GM18517 (cell line): Measurements from ENCODE around the gene SLC30A9.

Experiments
- ATAC-seq: cut with Tn5 transposase; IDR thresholded peaks from one replicate; pipeline ENCODE4 v1.9.1; 2021; ENCODE audit warnings: mild to moderate bottlenecking, moderate library complexity; ENCODE audit not compliant: unreplicated experiment

The SLC30A9 gene

GRCh38 chr4:41990365-41991111 is at the start of gene SLC30A9:
TSS of gene SLC30A9 (plus strand) at chr4:41990530. CDS start at chr4:41990652, 122 bp downstream.
- ATAC-seq: peak; percentile 98

GRCh38 chr4:41940834-41941233 is 49.5 kb upstream of the SLC30A9 start:
- no peak for ATAC-seq

- no peak for ATAC-seq
These were observed 46.8 kb upstream of the SLC30A9 start for GRCh38 chr4:41943506-41943905.

GRCh38 chr4:41944089-41944488 is 46.2 kb upstream of the SLC30A9 start:
- ATAC-seq: no peak

- ATAC-seq: no peak
These were observed 40.8 kb upstream of the SLC30A9 start for GRCh38 chr4:41949531-41949930.

- no peak for ATAC-seq
These were observed 32.7 kb upstream of the SLC30A9 start for GRCh38 chr4:41957634-41958033.

- ATAC-seq: no peak
These were observed 27.2 kb upstream of the SLC30A9 start for GRCh38 chr4:41963105-41963504.

GRCh38 chr4:41964401-41964800 is 25.9 kb upstream of the SLC30A9 start:
- ATAC-seq: no peak

- ATAC-seq: no peak
These were observed 22.9 kb upstream of the SLC30A9 start for GRCh38 chr4:41967392-41967791.

GRCh38 chr4:41969671-41970070 is 20.7 kb upstream of the SLC30A9 start:
- ATAC-seq: no peak

- ATAC-seq: no peak
These were observed 15.0 kb upstream of the SLC30A9 start for GRCh38 chr4:41975341-41975740.

- ATAC-seq: no peak
These were observed 13.4 kb upstream of the SLC30A9 start for GRCh38 chr4:41976775-41977516.

- no peak for ATAC-seq
These were observed 12.6 kb upstream of the SLC30A9 start for GRCh38 chr4:41977709-41978108.

- ATAC-seq: no peak
These were observed 8.9 kb upstream of the SLC30A9 start, which contains the start of gene DCAF4L1 for GRCh38 chr4:41981456-41981855. TSS of gene DCAF4L1 (plus strand) at chr4:41981756. CDS start at chr4:41981793, 37 bp downstream.

GRCh38 chr4:41982716-41983115 is 7.6 kb upstream of the SLC30A9 start:
- ATAC-seq: no peak

- no peak for ATAC-seq
These were observed 5.2 kb upstream of the SLC30A9 start for GRCh38 chr4:41985151-41985550.

- peak; percentile 6 for ATAC-seq
These were observed 351 bp upstream of the SLC30A9 start for GRCh38 chr4:41989994-41990364.

- no peak for ATAC-seq
These were observed 1.8 kb downstream of the SLC30A9 start for GRCh38 chr4:41991916-41992767.

GRCh38 chr4:41992967-41993857 is 2.9 kb downstream of the SLC30A9 start:
- no peak for ATAC-seq

- ATAC-seq: no peak
These were observed 4.2 kb downstream of the SLC30A9 start for GRCh38 chr4:41994461-41994985.
